EL (cell line): ENCODE measurements around the gene CCDC57.
"Not testable (repeated sequence)": the region's sequence is repeated elsewhere in the genome, so short reads cannot be mapped to it uniquely, and the experiment has no call there.

Experiments used
- DNase-seq: peaks from one replicate; pipeline ENCODE4 v3.0.0-alpha.2; 2016

The CCDC57 gene, protein sequence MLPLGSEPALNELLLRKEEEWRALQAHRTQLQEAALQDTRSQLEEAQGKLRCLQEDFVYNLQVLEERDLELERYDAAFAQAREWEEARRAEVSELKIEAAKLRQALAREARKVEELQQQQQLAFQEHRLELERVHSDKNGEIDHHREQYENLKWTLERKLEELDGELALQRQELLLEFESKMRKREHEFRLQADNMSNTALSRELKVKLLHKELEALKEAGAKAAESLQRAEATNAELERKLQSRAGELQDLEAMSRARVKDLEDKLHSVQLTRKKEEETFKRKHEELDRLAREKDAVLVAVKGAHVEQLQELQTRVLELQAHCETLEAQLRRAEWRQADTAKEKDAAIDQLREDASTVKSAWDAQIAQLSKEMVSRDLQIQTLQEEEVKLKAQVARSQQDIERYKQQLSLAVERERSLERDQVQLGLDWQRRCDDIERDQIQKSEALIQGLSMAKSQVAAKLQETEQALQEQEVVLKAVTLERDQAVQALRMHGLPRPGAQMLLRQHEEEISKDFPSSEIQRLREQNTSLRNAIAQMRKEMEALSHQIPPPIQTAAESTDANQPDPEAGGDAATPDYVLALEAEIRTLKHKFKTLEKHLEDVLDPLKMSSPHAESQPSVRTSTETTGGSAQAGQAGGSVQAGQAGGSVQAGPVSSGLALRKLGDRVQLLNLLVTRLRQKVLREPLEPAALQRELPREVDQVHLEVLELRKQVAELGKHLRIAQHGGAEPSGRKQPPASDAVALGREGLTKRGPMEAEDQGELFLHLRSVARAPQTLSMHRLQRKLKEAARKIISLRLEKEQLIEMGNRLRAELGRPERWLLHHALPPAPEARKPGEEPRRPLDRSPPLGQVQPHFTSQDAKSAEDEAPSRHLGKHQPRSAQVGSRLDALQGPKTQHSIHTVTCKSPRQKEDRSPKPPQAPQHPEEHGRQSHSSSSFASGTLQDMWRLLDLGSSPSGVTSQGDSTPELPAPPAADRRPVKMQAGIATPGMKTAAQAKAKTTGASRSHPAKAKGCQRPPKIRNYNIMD

DNA sequence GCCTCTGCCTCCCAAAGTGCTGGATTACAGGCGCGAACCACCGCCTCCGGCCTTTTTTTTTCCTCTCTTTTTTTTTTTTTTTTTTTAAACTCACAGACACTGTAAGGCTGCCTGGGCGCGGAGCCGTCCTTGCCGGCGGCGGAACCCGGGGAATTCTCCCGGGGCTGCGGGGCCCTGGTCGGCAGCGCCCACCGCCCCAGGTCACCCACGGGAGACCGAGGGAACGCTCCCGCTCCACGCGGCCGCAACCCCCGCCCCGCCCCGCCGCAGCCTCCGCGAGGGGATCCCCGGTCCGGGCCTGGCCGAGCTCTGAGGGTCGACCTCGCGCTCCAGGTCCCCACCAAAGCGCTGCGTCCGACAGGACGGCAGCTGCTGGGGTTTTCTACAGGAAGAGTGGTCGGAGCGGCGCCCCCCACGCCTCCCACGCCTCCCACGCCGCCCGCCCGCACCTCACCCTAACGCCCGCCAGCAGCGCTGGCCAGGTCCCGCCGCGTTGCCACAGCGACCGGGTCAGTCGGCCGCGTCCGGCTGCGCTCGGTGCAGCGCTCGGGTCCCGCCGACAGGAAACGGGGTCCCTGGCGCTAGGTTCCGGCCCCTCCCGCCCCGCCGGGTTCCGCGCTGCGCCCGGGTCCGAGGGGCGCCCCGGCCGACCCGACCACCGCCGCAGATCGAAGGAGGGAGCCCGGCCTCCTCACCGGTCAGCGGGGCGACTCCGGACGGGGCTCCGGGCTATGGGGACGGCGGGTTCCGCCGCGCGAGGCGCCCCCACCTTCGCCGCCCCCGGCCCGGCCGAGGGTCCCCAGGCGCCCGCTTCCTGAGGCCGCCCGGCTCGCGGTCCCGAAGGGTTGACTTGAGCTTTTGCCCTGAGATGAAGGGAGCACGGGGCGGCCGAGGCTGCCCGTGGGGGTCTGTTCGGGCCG is at the start of gene CCDC57:
CCDC57 (minus strand) TSS at position 512 of the 920 bp plus-strand sequence. CDS start 10,898 bp downstream, outside the sequence.
- peak; percentile 79 for DNase-seq

DNA sequence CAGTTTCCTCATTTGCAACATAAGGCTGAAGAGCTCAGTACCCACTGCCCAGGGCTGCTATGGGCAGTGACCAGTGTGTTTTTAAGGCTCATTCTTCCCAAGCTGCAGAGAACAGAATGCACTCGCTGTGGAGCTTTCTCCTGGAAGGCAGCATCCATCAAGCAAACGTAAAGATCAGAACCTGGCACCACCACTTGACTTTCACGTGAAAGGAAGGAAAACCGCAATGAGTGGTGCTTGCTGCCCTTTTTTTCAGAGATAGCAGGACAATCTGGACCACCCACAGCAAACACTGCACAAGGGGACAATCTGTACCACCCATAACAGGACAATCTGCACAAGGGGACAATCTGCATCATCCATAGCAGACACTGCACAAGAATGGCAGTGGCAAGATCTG is 49.7 kb upstream of the CCDC57 start:
- no peak for DNase-seq

DNA sequence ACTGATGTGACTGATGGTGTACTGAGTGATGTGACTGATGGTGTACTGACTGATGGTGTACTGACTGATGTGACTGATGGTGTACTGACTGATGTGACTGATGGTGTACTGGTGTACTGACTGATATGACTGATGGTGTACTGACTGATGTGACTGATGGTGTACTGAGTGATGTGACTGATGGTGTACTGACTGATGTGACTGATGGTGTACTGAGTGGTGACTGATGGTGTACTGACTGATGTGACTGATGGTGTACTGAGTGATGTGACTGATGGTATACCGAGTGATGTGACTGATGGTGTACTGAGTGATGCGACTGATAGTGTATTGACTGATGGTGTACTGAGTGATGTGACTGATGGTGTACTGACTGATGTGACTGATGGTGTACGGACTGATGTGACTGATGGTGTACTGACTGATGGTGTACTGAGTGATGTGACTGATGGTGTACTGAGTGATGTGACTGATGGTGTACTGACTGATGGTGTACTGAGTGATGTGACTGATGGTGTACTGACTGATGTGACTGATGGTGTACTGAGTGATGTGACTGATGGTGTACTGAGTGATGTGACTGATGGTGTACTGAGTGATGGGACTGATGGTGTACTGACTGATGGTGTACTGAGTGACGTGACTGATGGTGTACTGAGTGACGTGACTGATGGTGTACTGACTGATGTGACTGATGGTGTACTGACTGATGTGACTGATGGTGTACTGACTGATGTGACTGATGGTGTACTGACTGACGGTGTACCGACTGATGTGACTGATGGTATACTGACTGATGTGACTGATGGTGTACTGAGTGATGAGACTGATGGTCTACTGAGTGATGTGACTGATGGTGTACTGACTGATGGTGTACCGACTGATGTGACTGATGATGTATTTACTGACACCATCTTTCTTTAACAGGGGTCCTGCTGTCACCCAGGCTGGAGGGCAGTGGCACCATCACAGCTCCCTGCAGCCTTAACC is 47.6 kb upstream of the CCDC57 start:
- not testable (repeated sequence) for DNase-seq

DNA sequence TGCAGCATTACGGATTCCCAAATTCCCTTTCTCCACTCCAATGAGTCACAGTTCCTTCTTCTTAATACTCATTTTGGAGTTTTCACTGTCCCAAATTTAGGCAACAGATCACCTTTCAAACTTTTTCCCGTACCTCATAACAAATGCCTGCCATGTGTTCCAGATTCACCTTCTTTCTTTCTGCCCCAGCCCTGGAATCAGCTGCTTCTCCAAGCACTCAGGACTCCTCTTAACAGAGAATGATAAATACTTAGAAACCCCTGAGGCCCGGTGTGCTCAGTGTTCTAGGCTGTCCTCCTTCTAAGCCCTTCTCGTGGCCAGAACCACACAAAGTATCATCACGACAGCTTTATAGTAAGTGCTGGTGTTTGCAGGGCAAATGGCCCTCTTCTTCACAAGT is 45.9 kb upstream of the CCDC57 start:
- no peak for DNase-seq

DNA sequence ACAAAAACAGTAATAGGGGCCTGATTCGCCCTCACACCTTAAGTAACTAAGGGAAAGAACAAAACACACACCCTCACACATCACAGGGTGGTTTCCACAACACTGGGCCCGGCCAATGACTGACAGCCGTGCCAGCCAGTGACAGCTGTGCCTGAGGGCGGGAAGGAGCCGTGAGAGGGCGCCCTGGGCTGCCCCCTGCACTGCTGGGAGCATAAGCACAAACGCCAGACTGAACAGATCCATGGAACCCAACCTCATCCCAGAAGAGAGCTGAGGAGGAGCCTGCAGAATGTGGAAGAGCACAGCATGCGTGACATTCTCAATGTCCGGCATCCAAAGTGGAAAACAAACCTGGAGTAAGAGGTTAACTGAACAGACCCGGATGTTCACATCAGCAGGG is 44.8 kb upstream of the CCDC57 start:
- no peak for DNase-seq

DNA sequence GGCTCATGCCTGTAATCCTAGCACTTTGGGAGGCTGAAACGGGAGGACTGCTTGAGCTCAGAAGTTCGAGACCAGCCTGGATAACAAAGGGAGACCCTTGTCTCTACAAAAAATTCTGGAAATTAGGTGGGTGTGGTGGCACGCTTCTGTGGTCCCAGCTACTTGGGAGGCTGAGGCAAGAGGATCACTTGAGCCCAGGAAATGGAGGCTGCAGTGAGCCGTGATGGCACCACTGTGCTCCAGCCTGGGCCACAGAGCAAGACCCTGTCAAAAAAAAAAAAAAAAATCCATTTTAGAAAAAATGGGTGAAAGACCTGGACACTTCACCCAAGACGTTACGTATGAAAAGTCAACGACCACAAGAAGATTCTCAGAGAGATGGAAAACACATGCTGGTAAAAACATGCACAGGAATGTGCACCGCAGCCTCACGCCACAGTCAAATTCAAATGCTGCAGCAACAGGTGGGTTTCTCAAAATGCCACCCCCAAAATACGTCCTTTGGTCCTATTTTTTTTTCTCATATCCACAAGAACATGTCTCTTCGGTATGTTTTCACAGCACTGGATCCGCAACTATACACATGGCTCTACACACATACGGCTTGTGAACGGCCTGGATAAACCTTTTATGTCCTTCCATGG is 43.7 kb upstream of the CCDC57 start:
- no peak for DNase-seq

DNA sequence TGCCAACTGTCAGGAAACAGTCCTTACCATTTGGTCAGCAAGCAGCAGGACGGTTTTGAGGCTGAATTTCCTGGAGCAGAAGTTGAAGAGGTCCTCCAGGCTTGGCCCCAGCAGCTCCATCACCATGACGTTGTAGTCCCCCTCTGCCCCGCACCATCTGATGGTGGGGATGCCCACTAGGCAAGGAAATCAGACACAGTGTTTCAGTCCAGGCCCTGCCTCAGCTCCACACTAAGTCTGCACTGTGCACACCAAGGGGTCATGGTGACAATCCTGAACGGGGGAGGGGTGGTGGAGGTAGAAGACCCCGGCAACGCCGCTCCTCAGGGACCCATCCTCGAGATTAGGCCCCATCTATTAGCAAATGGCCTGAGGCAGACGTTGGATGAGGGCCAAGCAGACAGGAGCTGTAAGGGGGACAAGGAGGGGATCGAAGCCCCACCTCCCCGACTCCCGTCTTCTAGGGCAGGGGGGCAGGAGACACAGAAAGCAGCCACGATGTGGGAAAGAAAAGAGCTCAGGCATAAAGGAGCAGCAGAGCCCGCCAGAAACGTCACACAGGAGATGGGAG is 42.8 kb upstream of the CCDC57 start:
- DNase-seq: no peak

DNA sequence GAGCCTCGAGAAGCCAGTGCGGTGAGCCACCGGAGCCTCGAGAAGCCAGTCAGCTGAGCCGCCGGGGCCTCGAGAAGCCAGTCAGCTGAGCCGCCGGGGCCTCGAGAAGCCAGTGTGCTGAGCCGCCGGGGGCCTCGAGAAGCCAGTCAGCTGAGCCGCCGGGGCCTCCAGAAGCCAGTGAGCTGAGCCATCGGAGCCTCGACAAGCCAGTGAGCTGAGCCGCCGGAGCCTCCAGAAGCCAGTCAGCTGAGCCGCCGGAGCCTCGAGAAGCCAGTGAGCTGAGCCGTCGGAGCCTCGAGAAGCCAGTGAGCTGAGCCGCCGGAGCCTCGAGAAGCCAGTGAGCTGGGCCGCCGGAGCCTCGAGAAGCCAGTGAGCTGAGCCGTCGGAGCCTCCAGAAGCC is 42.1 kb upstream of the CCDC57 start:
- DNase-seq: not testable (repeated sequence)

DNA sequence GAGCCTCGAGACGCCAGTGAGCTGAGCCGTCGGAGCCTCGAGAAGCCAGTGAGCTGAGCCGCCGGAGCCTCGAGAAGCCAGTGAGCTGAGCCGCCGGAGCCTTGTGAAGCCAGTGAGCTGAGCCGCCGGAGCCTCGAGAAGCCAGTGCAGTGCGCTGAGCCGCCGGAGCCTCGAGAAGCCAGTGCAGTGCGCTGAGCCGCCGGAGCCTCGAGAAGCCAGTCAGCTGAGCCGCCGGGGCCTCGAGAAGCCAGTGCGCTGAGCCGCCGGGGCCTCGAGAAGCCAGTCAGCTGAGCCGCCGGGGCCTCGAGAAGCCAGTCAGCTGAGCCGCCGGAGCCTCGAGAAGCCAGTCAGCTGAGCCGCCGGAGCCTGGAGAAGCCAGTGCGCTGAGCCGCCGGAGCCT is 41.5 kb upstream of the CCDC57 start:
- not testable (repeated sequence) for DNase-seq

DNA sequence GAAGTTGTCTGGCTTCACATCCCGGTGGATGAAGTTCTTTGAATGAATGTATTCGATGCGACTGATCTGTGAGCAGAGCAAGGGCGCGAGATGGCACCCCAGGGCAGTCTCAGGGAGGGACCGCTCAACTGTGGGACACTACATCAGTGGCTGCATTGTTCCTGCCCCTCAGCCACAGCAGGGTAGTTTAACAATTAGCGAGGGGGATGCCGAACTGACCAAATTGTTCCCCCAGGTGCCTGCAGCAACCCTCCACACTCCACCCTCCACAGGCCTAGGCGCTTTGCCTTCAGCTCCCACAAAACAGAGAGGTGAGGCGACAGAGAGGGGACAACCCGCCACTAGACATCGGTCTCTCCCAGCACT is 40.5 kb upstream of the CCDC57 start:
- DNase-seq: no peak

DNA sequence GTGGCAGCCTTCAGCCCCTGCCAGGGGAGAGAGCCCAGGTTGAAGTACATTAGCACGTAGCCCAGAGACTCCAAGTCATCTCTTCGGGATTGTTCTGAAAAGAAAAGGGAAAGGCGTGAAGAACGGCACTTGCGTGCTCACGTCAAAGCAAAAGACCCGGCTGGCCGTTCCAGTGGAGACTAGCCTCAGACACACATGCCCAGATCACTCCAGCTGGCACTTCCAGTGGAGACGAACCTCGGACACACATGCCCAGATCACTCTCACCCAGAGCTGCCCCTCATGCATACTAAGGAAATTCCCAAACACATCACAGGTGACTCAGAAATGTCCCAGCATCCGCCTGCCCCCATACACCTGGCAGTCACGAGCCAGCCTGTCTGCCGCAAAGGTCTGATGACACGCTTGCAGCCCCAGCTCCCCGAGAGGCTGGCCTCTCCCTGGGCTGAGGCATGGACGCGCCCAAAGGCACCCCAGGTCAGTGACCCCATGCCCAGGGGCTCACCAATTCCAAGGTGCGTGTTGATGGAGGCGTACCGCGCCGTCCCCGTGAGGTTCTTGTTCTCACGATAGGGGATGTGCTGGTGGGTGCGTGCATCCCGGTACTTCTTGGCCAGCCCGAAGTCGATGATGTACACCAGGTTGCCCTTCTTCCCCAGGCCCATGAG is 40.0 kb upstream of the CCDC57 start:
- DNase-seq: no peak

DNA sequence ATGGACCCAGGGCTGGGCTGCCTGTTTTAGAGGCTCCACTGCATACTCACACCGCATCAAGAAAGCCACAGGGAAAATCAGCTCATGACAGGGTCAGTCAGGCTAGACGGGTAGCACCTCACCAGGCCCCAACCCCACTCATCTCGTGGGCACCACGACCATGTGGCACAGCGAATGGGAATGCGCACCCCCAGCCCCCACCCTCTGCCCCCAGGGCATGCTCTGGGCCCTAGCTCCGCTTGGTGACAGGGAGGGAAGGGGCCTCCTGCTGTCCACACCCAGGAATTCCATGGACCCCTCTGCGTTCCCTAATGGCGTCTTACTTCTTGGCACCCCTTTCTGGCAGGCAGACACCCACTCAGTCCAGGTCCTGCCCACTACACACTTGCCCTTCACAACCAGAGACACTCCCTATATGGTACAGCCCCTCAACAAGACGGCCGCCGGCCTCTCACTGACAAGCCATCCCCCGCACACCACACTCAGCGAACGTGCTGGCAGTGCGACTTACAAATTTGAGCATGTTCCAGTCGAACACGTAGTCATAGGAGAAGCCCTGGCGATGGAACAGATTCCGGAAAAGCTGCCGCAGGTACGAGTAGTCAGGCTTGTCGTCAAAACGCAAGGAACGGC is 38.3 kb upstream of the CCDC57 start:
- no peak for DNase-seq

DNA sequence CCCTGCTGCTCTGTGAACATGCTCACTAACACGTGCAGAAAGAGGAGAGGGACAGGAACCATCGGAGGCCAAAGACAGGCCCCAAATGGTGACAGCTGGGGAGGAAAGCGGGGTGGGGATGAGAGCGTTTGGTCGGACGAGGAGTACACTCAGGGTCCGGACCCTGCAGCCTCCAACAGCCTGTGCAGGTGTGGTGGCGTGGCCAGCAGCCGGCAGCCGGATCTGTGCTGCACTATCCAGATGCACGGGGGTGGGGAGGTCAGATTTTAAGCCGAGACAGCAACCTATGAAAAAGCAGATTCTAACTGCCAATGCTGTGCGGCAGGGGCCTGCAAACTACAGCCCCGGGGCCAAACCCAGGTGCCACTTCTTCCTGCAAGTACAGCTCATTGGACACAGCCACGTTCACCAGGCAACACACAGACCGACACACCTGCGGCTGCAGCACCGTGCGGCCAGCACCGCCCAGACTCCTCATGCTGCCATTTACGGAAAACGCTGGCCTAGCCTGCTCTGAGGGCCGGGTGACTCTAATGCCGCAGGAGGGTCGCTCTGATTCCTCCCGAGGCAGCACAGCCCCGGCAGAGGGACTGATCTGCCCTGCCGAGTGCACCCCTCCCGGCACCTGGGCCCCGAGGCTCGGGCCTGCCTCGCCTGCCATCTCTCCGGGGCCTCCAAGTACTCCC is 37.4 kb upstream of the CCDC57 start:
- DNase-seq: no peak

DNA sequence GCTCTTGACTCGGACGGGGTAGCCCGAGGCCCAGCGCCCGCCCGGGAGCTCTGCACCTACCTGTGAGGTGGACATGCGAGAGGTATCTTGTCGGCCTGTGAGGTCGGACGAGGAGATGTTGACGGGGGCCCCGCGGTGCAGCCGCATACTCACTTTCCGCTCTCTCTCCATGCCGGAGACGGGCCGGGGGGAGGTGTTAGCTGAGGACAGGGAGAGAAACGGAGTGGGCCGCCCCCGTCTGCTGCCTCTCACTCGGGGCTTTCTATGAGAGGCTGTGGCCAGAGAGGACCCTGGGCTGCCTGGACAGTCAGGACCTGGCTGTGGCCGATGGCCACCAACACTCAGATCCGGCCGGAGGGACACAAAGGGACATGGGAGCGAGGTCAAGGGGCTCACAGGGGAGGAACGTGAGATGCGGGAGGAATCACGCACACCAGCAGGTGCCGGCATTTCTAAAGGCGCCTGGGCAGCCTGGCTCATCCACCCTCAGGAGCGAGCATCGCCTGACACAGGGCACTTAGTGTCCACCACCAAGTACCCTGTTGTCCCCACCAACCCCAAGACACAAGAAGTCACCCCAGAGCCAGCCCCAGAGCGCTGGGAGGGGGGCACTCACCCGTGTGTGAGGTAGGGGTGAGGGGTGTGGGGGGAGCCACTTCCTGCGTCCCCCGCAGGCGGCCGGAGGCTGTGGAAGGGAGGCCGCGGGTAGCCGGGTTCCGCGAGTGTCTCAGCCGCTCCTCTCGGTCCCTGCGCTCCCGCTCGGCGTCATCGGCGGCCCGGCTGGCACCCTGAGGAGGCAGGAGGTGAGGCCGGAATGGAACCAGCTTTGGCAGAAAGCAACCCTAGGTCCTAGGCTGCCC is 36.4 kb upstream of the CCDC57 start:
- DNase-seq: no peak

DNA sequence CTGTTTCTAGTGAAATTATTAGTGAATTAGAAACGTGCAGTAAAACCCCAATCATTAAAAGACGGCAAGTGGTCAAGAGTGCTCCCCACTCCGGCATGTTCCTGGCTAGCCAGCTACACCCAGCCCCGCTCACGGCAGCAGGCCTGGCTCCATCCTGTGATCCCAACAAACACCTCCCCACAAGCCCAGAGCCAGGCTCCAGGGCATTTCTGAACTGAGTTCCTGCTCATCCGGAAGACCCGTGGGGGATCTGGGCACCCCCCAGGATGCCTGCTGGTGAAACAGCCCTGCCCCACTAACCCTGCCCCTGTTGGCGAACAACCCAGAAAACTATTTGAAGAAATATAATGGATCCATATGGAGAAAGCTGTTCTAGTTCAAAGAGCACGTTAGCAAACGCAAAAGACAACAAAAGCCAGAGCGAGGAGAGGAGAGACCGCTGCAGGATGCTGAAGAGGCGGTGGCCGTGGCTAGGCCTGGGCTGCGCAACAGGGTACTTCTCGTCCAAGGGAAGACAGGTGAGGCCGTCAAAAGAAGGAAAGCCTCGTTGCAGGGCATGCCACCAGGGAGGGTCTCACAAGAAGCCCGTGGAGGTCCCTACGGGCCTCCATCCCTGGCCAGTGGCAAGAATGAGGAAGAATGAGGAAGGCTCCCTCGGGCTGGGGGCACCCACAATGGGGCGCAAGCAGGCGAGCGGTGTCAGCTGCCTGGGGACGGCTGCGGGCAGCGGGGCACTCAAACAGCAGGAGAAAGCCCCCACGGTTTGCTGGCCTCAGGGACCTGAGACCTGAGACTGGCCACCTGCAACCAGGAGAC is 35.4 kb upstream of the CCDC57 start:
- DNase-seq: no peak

DNA sequence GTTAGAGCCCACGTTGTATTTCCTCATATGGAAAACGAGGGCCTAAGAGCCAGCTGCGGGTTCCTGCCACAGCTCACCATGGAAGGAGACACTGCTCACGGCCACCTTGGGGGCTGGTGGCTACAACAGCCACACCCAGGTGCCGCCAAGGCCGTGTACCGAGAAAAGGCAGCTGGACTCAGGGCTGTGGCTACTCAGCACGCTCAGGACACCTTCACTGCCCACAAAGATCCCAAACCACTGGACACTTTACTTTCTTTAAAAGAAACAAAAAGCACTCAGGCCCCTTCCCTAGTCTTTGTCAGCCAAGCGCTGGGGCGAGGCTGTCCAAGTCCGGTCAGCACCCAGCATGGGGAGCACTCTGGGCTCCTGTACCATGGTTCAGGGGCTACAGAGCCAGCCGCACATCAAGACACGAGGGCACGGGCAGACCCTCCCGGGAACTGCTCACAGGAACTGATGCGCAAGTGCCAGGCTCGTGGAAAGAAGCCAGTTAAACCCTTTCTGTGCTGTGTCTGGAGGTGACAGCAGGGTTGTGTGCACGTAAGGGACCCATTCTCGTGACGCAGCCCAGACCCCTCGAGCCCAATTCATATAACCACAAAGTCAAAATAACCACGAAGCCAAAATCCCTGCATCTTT is 34.7 kb upstream of the CCDC57 start:
- no peak for DNase-seq
